Activated CD4-positive, alpha-beta T cell treated with anti-CD3 and anti-CD28 coated beads, Interleukin-2, Interleukin-4, amounts not matched to agents 100 ng/mL and 50 ng/mL, durations not matched to agents 16 hours and 8 hours (primary cell): ENCODE results near the gene NMNAT3.

Experiments used
- DNase-seq: peaks from one replicate; pipeline ENCODE4 v3.0.0-alpha.2; 2020; ENCODE audit warnings: low spot score

NMNAT3 gene

GRCh38 chr3:139541532-139542288 lies 136.1 kb downstream of the NMNAT3 start:
- no peak for DNase-seq

DNA sequence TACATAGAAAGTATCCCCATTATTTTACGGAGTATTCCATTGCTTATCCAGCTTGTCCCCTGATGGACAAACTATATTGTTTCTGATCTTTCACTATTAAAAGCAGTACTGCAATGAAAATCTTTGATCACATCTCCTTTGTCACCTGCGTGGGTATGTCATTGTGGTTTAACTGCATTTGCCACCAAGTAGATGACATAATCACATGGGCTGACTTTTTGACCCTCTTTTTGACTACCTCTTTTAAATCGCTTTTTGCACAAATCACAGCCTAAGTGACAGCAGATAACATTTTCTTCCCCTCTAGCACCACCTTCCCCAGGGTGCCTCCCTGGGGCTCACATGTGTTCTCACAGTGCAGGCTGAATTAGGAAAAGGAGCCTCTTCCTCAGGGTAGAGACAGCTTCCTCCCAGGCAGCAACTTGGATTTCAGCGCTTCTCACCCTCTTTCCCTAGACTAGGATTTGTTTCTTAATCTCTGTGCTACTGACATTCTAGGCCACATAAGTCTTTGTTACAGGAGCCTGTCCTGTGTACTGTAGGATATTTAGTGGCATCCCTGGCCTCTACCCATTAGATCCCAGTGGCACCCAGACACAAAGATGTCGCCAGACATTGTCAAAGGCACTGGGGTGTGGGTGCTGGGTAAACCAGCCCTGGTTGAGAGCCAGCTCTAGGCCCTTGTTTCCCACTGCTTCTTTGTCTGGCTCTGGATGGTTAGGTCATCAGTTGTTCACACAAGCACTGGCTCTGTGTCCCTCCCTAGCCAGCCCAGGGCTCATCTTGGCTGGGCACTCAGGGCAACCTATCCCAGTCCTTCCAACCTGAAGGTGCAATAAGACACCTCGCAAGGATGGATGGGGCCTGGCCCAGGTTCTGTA lies 136.9 kb downstream of the NMNAT3 start:
- DNase-seq: no peak

DNA sequence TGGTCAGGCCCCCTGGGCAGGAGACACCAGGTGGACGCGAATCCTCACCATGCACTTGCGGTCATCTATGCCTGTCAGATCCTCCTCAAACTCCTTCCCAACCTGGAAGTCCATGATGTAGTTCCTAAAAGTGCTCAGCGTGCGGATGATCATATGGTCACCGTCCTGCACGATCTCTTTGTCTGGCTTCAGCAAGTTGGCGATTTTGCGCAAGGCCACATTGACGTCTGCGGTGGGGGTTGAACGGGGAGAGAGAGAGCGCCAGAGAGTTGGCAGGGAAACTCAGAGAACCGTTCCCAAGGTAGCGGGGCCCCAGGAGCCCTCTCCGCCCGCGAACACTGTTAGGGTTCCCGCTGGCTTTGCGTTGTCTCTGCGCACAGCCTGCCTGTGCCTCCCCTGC lies 139.0 kb downstream of the NMNAT3 start:
- no peak for DNase-seq

- no peak for DNase-seq
Measured at GRCh38 chr3:139537795-139538621, 139.8 kb downstream of the NMNAT3 start.

DNA sequence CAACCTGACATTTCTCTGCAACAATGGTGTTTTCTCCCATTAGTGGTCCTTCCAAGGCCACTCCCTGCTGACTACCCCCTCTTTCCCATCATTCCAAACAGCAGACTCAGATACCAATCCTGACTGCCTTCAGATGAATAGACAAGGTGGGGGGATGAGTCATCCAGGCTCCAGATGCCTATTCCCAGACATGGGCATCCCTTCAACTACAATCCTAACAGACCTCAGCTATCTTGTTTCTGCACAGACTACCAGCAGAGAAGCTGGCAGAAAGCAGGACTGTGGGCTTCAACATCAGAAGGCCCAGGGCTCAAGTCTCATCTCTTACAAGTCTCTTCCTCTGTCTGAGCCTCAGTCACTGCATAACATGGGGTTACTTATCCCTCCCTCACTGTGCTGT lies 140.4 kb downstream of the NMNAT3 start:
- DNase-seq: no peak

GRCh38 chr3:139534992-139535879 lies 142.5 kb downstream of the NMNAT3 start:
- DNase-seq: no peak

DNA sequence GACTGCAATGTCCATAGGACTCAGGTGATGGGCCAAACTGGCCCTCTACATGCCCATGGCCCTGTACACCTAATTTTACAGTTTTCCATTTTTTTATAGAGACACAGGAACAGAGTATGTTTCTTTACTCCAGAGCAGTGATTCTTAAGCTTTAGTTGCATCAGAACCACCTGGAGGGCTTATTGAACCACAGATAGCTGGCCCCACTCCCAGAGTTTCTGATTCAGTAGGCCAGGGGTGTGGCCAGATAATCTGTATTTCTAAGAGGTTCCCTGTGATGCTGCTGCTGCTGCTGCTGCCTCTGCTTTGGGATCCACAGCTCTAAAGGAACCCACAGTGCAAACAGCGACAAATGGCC lies 143.3 kb downstream of the NMNAT3 start:
- no peak for DNase-seq

DNA sequence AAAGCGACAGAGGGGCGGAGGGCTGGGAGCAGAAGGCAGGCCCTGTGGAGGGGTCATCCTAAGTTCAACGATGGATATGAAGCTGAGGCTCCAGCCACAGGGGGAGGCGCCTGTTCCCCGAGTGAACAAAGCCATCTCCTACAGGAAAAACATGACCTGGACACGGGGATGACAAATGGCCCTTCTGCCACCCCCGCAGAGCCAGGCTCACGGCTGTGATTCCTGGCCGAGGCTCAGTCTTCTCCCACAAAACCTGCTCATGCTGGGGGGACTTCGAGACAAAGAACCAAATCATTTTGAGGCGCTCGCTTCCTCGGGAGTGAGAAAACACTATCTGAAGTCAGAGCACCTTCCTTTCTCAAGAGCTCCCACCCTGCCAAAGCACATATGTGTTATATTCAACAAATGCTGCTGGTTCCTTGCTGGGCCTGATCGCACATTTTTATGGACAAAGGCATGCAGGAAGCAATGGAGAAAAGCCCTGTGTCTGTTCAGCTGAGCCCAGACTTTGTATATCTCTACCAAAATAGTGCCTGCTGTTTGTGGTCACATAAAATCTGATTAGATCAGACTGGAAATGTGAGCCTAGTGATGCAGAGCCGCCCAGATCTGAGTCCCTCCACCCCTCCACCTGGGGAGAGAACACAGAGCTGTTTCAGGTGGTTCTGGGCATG lies 143.9 kb downstream of the NMNAT3 start:
- DNase-seq: no peak

DNA sequence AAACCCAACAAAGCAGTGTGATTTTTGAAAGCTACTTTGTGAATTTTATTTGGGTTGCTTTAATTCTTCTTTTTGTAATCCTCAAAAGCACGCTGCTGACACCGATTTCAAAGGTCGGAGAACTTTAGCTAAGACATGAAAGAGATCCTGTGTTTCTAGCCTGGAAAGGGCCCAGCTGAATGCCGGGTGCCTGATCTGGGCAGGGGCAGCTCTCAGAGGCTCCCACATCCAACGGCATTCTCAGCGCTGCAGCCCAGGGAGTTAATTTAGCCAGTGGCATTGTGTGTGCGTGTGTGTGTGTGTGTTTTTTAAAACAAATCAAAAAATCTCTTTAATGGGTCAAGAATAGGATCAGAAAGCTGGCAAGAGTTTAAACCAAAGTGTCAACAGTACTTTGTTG lies 144.8 kb downstream of the NMNAT3 start:
- no peak for DNase-seq

DNA sequence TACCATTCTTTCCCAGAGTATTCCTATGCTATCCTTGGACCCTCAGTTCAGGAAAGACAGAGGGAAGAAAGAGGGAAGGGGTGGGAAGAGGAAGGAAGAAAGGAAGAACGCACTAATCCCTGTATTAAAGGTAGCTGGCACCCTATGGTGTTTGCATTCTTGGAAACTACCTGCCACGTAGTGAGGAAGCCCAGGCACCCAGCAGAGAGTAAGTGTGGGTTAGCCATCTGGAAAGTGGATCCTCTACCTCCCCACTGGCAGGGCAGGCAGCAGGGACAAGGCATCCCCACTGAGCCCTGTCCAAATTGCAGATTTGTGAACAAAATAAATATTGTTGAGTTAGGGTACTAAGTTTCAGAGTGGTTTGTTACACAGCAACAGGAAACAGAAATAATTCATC lies 147.1 kb downstream of the NMNAT3 start:
- no peak for DNase-seq

DNA sequence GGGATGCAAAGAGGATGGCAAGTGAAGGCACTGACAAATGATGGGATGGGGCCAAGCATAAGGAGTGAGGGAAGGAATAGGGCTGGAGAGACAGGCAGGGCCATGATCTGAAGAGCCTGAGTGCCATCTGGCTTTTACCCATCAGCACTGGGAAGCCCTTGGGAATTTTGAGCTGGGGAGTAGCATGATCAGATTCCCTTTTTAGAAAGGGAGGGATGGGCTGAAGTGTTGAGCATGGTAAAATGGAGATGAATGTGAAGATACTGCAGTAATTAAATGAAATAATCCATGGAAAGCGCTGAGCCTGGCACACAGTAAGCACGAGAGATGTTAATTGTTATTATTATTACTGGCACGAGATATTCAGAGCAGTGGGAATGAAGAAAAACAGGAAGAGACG lies 148.1 kb downstream of the NMNAT3 start:
- DNase-seq: no peak

DNA sequence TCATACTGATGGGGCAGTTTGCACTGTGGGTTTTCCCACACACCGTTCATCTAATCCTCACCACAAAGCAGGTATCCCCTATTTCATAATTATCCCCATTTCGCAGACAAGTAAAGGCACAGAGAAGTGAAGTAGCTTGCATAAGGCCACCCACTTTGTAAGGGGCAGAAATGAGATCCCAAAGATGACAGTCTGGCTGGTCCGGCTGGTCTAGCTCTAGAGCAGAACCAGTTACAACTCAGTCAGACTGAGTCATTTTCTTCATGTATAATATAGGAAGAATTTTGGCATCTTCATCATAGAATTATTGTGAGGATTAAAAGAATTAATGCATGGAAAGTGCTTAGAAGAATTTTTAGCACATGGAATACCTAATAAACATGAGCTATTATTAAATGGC lies 148.8 kb downstream of the NMNAT3 start:
- DNase-seq: no peak

GRCh38 chr3:139528281-139528680 lies 149.5 kb downstream of the NMNAT3 start:
- DNase-seq: no peak

GRCh38 chr3:139527265-139527664 lies 150.5 kb downstream of the NMNAT3 start:
- DNase-seq: no peak

DNA sequence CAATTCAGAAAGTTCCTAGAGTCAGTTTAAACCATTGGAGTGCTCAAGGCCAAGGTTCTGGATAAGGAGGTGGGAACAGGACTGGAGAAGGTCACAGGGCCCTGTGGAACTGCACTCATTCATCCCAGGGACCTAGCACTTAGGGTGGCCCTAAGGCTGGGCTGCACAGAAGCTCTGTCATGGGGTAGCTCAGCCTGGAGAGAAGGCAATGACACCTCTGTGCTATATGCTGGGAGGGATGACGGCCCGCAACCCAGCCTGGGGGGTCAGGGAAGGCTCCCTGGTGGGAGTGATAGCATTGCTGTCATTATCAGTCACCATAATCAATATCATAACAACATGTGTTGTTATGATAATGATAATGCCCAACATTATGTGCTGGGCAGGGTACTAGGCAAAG lies 151.6 kb downstream of the NMNAT3 start:
- DNase-seq: no peak

DNA sequence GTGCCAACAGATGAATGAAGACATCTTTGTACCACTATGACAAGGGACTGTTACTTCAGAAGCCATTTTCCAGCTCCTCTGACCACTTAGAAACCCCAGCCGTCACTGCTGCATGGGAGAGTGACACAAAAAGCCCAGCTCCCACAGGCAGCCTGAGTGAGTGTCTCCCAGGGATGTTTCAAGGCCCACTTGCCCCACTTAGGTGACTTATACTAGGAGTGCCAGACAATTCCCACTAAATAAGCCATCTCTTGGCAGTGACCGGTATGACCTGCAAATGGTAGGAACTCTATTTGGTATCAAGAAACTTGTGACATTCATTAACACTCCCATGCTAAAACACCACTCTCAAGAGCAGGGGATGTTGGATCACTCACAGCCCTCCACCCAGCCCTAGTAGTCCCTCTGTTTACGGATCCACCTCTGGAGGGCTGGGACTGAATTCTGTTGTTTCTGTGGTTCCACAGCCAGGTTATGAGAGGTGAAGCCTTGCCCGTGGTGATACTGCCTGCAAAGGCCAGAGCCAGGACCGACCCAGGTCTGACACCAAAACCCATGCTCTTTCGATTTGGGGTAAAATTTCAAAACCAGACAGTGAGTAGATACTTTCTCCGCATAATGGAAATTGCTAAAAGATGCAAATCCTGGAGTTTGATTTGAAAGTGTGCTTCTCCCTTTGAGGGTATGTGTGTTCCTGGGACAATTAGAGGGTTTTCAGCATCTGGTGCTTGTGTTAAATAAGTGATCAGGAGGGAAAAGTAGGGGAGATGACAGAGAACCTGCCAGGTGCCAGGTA lies 152.7 kb downstream of the NMNAT3 start:
- no peak for DNase-seq

DNA sequence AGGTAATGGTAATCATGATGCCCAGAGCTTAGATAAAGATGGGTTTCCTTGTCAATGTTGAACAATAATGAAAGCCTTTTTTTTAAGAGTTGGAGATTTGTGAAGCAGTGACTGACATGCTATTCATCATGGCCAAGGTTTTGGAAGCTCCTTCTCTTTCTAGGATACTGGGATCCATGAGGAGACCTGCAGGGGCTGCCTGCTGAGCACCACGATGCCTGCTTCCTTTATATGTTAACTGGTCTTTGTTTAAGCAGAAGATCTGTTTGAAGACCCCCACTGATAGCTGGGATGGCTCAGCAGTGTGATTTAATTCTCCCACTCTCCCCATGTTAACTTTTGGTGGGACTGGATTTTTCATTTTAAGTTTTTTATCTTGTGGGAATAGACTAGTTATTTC lies 154.1 kb downstream of the NMNAT3 start:
- no peak for DNase-seq

DNA sequence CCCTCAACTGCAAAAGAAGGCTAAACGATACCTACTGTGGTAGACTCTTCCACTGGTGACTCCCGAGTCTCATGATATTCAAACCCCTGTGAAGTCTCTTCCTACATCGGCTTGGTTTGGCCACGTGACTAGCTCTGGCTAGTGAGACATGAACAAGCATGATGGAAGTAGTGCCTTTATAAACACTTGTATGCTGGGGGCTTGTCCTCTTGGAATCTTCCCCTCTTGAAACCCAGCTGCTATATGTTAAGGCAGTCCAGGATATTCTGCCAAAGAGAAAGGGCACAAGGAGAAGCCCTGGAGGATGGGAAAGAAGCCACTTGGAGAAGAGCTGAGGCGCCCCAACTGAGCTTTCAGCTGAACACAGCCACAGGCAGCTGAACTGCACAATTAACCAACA lies 154.6 kb downstream of the NMNAT3 start:
- no peak for DNase-seq

GRCh38 chr3:139522421-139522820 lies 155.4 kb downstream of the NMNAT3 start:
- DNase-seq: no peak

- no peak for DNase-seq
Measured at GRCh38 chr3:139521816-139522215, 156.0 kb downstream of the NMNAT3 start.
